Measurements from ENCODE around the gene ESR2.

DNA sequence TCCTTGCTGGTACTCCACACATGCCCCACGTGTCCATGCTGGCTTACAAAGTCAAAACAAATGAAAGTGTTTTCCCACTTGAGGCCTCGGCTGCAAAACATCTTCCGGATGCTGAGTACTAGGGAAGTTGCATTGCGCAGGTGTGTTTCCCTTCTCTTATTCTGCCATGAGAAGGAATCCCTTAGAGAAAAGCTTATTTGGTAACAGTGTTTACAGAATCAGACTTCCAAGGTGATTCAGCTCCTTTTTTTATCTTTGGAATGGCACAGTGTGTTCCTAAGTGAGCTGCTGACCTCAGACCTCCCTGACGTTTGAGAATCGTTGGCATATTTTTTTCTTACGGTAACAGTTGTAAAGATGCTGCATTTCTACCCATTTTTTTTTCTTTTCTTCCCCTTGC is 211.3 kb downstream of the ESR2 start:
- TF ChIP-seq, protein P1, sequence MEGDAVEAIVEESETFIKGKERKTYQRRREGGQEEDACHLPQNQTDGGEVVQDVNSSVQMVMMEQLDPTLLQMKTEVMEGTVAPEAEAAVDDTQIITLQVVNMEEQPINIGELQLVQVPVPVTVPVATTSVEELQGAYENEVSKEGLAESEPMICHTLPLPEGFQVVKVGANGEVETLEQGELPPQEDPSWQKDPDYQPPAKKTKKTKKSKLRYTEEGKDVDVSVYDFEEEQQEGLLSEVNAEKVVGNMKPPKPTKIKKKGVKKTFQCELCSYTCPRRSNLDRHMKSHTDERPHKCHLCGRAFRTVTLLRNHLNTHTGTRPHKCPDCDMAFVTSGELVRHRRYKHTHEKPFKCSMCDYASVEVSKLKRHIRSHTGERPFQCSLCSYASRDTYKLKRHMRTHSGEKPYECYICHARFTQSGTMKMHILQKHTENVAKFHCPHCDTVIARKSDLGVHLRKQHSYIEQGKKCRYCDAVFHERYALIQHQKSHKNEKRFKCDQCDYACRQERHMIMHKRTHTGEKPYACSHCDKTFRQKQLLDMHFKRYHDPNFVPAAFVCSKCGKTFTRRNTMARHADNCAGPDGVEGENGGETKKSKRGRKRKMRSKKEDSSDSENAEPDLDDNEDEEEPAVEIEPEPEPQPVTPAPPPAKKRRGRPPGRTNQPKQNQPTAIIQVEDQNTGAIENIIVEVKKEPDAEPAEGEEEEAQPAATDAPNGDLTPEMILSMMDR (IDR thresholded peaks at IDR 0.05; ENCODE audit: insufficient read depth, low read depth, low read length) = no peak
- no peak for TF ChIP-seq EZH2 (IDR thresholded peaks at IDR 0.05; ENCODE audit: insufficient read depth, low read length)

All from astrocyte (in vitro differentiated cells and primary cell).